Loucy (cell line): ENCODE data around the gene AIG1.

ENCODE experiments used
- H2AFZ ChIP-seq: fragments of 200-600 bp; sonication (generic); 2 replicates; pipeline ENCODE4 v1.6.0; 2016; ENCODE audit warnings: antibody characterized with exemption, mild to moderate bottlenecking, low read length, moderate library complexity
- H3F3A ChIP-seq: fragments of 200-600 bp; 2 replicates; pipeline ENCODE4 v1.6.0; 2016; ENCODE audit warnings: antibody characterized with exemption, low read depth, mild to moderate bottlenecking
- H3K27me3 ChIP-seq: fragments of 200-600 bp; sonication (generic); 2 replicates; pipeline ENCODE4 v1.6.1; 2014; ENCODE audit warnings: low read length, mild to moderate bottlenecking; ENCODE audit not compliant: insufficient read depth, poor library complexity, severe bottlenecking
- H3K36me3 ChIP-seq: fragments of 200-600 bp; sonication (generic); 2 replicates; pipeline ENCODE4 v1.6.1; 2016; ENCODE audit warnings: low read length; ENCODE audit not compliant: insufficient read depth
- H3K4me1 ChIP-seq: fragments of 200-600 bp; sonication (generic); 2 replicates; pipeline ENCODE4 v1.5.1; 2014; ENCODE audit warnings: low read length, mild to moderate bottlenecking; ENCODE audit not compliant: insufficient read depth, poor library complexity, severe bottlenecking
- H3K4me2 ChIP-seq: fragments of 200-600 bp; sonication (generic); 2 replicates; pipeline ENCODE4 v1.6.0; 2014; ENCODE audit warnings: antibody characterized with exemption, low read length, low read depth, mild to moderate bottlenecking; ENCODE audit not compliant: poor library complexity, severe bottlenecking
- H3K4me3 ChIP-seq: fragments of 200-600 bp; sonication (generic); 2 replicates; pipeline ENCODE4 v1.5.1; 2014; ENCODE audit warnings: low read length, mild to moderate bottlenecking, mixed read lengths; ENCODE audit not compliant: poor library complexity, severe bottlenecking
- H3K79me2 ChIP-seq: fragments of 200-600 bp; sonication (generic); 2 replicates; pipeline ENCODE4 v1.6.1; 2014; ENCODE audit warnings: low read length; ENCODE audit not compliant: insufficient read depth
- H3K9ac ChIP-seq: fragments of 200-600 bp; sonication (generic); 2 replicates; pipeline ENCODE4 v1.6.0; 2014; ENCODE audit warnings: mild to moderate bottlenecking, low read depth, low read length, moderate library complexity; ENCODE audit not compliant: poor library complexity, severe bottlenecking
- H3K9me2 ChIP-seq: fragments of 200-600 bp; sonication (generic); replicated peaks from 2 replicates; pipeline ENCODE4 v1.6.1; 2016; ENCODE audit warnings: low read depth, low read length, mixed read lengths
- H3K9me3 ChIP-seq: fragments of 200-600 bp; sonication (generic); 2 replicates; pipeline ENCODE4 v1.6.1; 2014; ENCODE audit warnings: mild to moderate bottlenecking, antibody characterized with exemption, low read length, low read depth; ENCODE audit not compliant: insufficient read depth
- H4K20me1 ChIP-seq: fragments of 200-600 bp; sonication (generic); 2 replicates; pipeline ENCODE4 v1.6.0; 2014; ENCODE audit warnings: antibody characterized with exemption, low read length, mild to moderate bottlenecking; ENCODE audit not compliant: insufficient read depth, poor library complexity, severe bottlenecking
- CTCF ChIP-seq: fragments of 200-600 bp; sonication (generic); conservative IDR thresholded peaks from 2 replicates; pipeline ENCODE4 v1.5.1; 2014; ENCODE audit warnings: mild to moderate bottlenecking, antibody characterized with exemption, low read length
- EZH2phosphoT487 ChIP-seq: fragments of 200-600 bp; IDR thresholded peaks from 2 replicates; pipeline ENCODE4 v1.6.1; 2018; ENCODE audit warnings: antibody characterized with exemption, mild to moderate bottlenecking, moderate library complexity, borderline replicate concordance

The AIG1 gene

GRCh38 chr6:143074101-143074500 is 13.4 kb downstream of the AIG1 start:
- TF ChIP-seq EZH2phosphoT487 (no peak), CTCF (no peak)
- no peak overlapping the region for H2AFZ ChIP-seq
- H3K36me3 ChIP-seq, result no peaks in the 10 kb centered on the region; the same call in 1 of the 2 replicates
- no peak overlapping the region for H3K4me2 ChIP-seq
- no peaks in the 10 kb centered on the region for H3F3A ChIP-seq
- peaks cover 15% of the 10 kb centered on the region; the same call in 1 of the 2 replicates for H3K9me3 ChIP-seq
- no peak overlapping the region for H3K4me3 ChIP-seq
- no peaks in the 10 kb centered on the region for H3K79me2 ChIP-seq
- H3K27me3 ChIP-seq, result no peaks in the 10 kb centered on the region
- H3K4me1 ChIP-seq, result peaks cover 27% of the 10 kb centered on the region
- H3K9me2 ChIP-seq, result no peaks in the 10 kb centered on the region
- no peak overlapping the region for H3K9ac ChIP-seq
- H4K20me1 ChIP-seq, result no peaks in the 10 kb centered on the region

GRCh38 chr6:143074670-143075318 is 14.1 kb downstream of the AIG1 start:
- no peaks in the 10 kb centered on the region for H3K27me3 ChIP-seq
- H3K79me2 ChIP-seq, result no peaks in the 10 kb centered on the region
- TF ChIP-seq CTCF, result no peak
- no peak for TF ChIP-seq EZH2phosphoT487

GRCh38 chr6:143078468-143079324 is 18.0 kb downstream of the AIG1 start:
- Histone ChIP-seq H3K27me3 (no peaks in the 10 kb centered on the region), H3K36me3 (no peaks in the 10 kb centered on the region; the same call in 1 of the 2 replicates), H3K4me1 (peaks cover 5% of the 10 kb centered on the region), H2AFZ (no peak overlapping the region), H3K4me3 (no peak overlapping the region), H3K9ac (no peak overlapping the region), H3K9me2 (no peaks in the 10 kb centered on the region), H4K20me1 (no peaks in the 10 kb centered on the region), H3K4me2 (no peak overlapping the region), H3K79me2 (no peaks in the 10 kb centered on the region), H3F3A (no peaks in the 10 kb centered on the region), H3K9me3 (peaks cover 15% of the 10 kb centered on the region; the same call in 1 of the 2 replicates)
- TF ChIP-seq CTCF (no peak), EZH2phosphoT487 (no peak)

More at GRCh38 chr6:143074670-143075318, 14.1 kb downstream of the AIG1 start:
- Histone ChIP-seq H3K36me3 (no peaks in the 10 kb centered on the region; the same call in 1 of the 2 replicates), H3K4me1 (peaks cover 20% of the 10 kb centered on the region), H2AFZ (no peak overlapping the region), H3K4me2 (no peak overlapping the region), H3K9ac (no peak overlapping the region), H3K9me3 (peaks cover 15% of the 10 kb centered on the region; the same call in 1 of the 2 replicates), H3K9me2 (no peaks in the 10 kb centered on the region), H3K4me3 (no peak overlapping the region), H4K20me1 (no peaks in the 10 kb centered on the region), H3F3A (no peaks in the 10 kb centered on the region)
